HepG2 (cell line): ENCODE data around the gene EMILIN1. TPM values are rescaled to one million over a fixed set of nuclear protein-coding genes. Genes with fewer than 3 reads are reported as not detected.

Experiments used
- ATF3 ChIP-seq: sonication (generic); formaldehyde crosslinking; IDR thresholded peaks from 2 replicates; pipeline ENCODE4 v1.4.0; 2020; ENCODE audit warnings: missing genetic modification reagents
- ATM ChIP-seq: fragments of 450-650 bp; IDR thresholded peaks from 2 replicates; pipeline ENCODE4 v1.7.1; 2017; ENCODE audit warnings: mild to moderate bottlenecking, borderline replicate concordance
- GATAD2A ChIP-seq: IDR thresholded peaks from 2 replicates; pipeline ENCODE4 v1.6.1; 2016
- HOXA9 ChIP-seq: sonication (generic); formaldehyde crosslinking; IDR thresholded peaks from 2 replicates; pipeline ENCODE4 v1.8.1; 2022; ENCODE audit warnings: missing genetic modification reagents, mild to moderate bottlenecking, moderate library complexity, borderline replicate concordance
- NFRKB ChIP-seq: fragments of 450-650 bp; IDR thresholded peaks from 2 replicates; pipeline ENCODE4 v1.6.1; 2017
- NR3C1 ChIP-seq: sonication (generic); formaldehyde crosslinking; IDR thresholded peaks from 2 replicates; pipeline ENCODE4 v1.4.0; 2020; ENCODE audit warnings: missing genetic modification reagents
- SAFB2 ChIP-seq: sonication (generic); formaldehyde crosslinking; IDR thresholded peaks from 2 replicates; pipeline ENCODE4 v1.5.1; 2020; ENCODE audit warnings: missing genetic modification reagents, low read depth, mild to moderate bottlenecking, borderline replicate concordance
- ZBTB33 ChIP-seq: sonication (generic); formaldehyde crosslinking; IDR thresholded peaks from 2 replicates; pipeline ENCODE4 v1.4.0; 2020; ENCODE audit warnings: missing genetic modification reagents
- ZBTB43 ChIP-seq: sonication (generic); formaldehyde crosslinking; conservative IDR thresholded peaks from 2 replicates; pipeline ENCODE4 v1.4.0; 2020; ENCODE audit warnings: missing genetic modification reagents
- ZBTB46 ChIP-seq: sonication (generic); formaldehyde crosslinking; IDR thresholded peaks from 2 replicates; pipeline ENCODE4 v1.4.0; 2020; ENCODE audit warnings: mild to moderate bottlenecking, missing genetic modification reagents, borderline replicate concordance
- ZNF10 ChIP-seq: sonication (generic); formaldehyde crosslinking; IDR thresholded peaks from 2 replicates; pipeline ENCODE4 v1.4.0; 2020; ENCODE audit warnings: mild to moderate bottlenecking, low read depth, missing genetic modification reagents, borderline replicate concordance
- ZNF17 ChIP-seq: sonication (generic); formaldehyde crosslinking; IDR thresholded peaks from 2 replicates; pipeline ENCODE4 v1.5.0; 2020; ENCODE audit warnings: mild to moderate bottlenecking, missing genetic modification reagents
- ZNF224 ChIP-seq: sonication (generic); formaldehyde crosslinking; IDR thresholded peaks from 2 replicates; pipeline ENCODE4 v1.5.0; 2020; ENCODE audit warnings: mild to moderate bottlenecking, missing genetic modification reagents
- ZNF282 ChIP-seq: fragments of 450-650 bp; IDR thresholded peaks from 2 replicates; pipeline ENCODE4 v1.6.1; 2018; ENCODE audit not compliant: partially characterized antibody
- ZNF382 ChIP-seq: sonication (generic); formaldehyde crosslinking; IDR thresholded peaks from 2 replicates; pipeline ENCODE4 v1.5.0; 2020; ENCODE audit warnings: missing genetic modification reagents, mild to moderate bottlenecking, borderline replicate concordance
- ZNF572 ChIP-seq: sonication (generic); formaldehyde crosslinking; IDR thresholded peaks from 2 replicates; pipeline ENCODE4 v1.5.1; 2020; ENCODE audit warnings: mild to moderate bottlenecking, missing genetic modification reagents
- ZNF609 ChIP-seq: sonication (generic); formaldehyde crosslinking; IDR thresholded peaks from 2 replicates; pipeline ENCODE4 v1.4.0; 2020; ENCODE audit warnings: mild to moderate bottlenecking, missing genetic modification reagents, borderline replicate concordance
- ZNF841 ChIP-seq: sonication (generic); formaldehyde crosslinking; IDR thresholded peaks from 2 replicates; pipeline ENCODE4 v1.8.1; 2023; ENCODE audit warnings: missing genetic modification reagents, borderline replicate concordance
- ZSCAN31 ChIP-seq: sonication (generic); formaldehyde crosslinking; IDR thresholded peaks from 2 replicates; pipeline ENCODE4 v1.5.0; 2020; ENCODE audit warnings: low read depth, mild to moderate bottlenecking, missing genetic modification reagents
- polyA plus RNA-seq, 8 experiments: library from polyadenylated mRNA; depleted of rRNA in 3 of 8; stranded (reverse) in 7 of 8; unstranded in 1 of 8; fragments of >200 nt; fragmentation: Illumina TruSeq in 4 of 8; extraction: Trizol in 4 of 8; gene quantifications; 2 replicates each; pipeline versions ENCODE4 v1.2.1 to v1.2.3, GENCODE V29; 2011 to 2016; ENCODE audit warnings: low read depth in 4 of 8, missing spikeins in 1 of 8, mixed read lengths in 1 of 8; ENCODE audit not compliant: insufficient read depth in 1 of 8
- total RNA-seq, 5 experiments: library from RNA; depleted of rRNA; stranded (reverse); fragments of >200 nt; fragmentation: Illumina TruSeq; extraction: Trizol; gene quantifications; 2 replicates each; pipeline ENCODE4 v1.2.3, GENCODE V29; 2016; ENCODE audit warnings: low read depth in 1 of 5

The EMILIN1 gene
- total and polyA plus RNA-seq, 2 of the 13 experiments (the other 11 are each of a cell fraction or from before 2014, with no cell fraction given): 8.1 to 9.7 TPM

GRCh38 chr2:27071990-27072830 is 6.2 kb upstream of the EMILIN1 start (continued):
- TF ChIP-seq ZNF609 (CRISPR knock-in tag) (no peak), SAFB2 (no peak), ZNF841 (CRISPR knock-in tag) (no peak), ZSCAN31 (CRISPR knock-in tag) (no peak), GATAD2A (CRISPR knock-in tag) (0 out of 2 replicates have a peak, but pooled peaks have one; percentile 24), ZNF572 (CRISPR knock-in tag) (peak; percentile 86), ZNF224 (CRISPR knock-in tag) (0 out of 2 replicates have a peak, but pooled peaks have one; percentile 2), ATF3 (CRISPR knock-in tag) (no peak), ZBTB46 (CRISPR knock-in tag) (no peak), ZNF17 (CRISPR knock-in tag) (no peak), ZNF282 (no peak), ATM (no peak), ZBTB43 (CRISPR knock-in tag) (0 out of 2 replicates have a peak, but pooled peaks have one; percentile 16), NFRKB (no peak), ZNF10 (no peak), NR3C1 (CRISPR knock-in tag) (no peak), ZNF382 (CRISPR knock-in tag) (no peak), ZBTB33 (CRISPR knock-in tag) (0 out of 2 replicates have a peak, but pooled peaks have one; percentile 4), HOXA9 (CRISPR knock-in tag) (no peak)
